GM23338 (cell line): ENCODE data around the gene PDE10A. TPM values are rescaled to one million over a fixed set of nuclear protein-coding genes. Genes with fewer than 3 reads are reported as not detected.

Experiments
- ATAC-seq: fragments of 200-7000 bp; cut with Tn5 transposase; 3 replicates; pipeline ENCODE4 v1.9.1; 2020
- DNase-seq: peaks from one replicate; pipeline ENCODE4 v3.0.0-alpha.2; 2015; ENCODE audit warnings: low spot score
- H2AFZ ChIP-seq: fragments of 200-600 bp; sonication (generic); 2 replicates; pipeline ENCODE4 v1.8.0; 2016; ENCODE audit warnings: antibody characterized with exemption, mild to moderate bottlenecking, moderate library complexity
- H3F3A ChIP-seq: fragments of 200-600 bp; sonication (generic); replicated peaks from 2 replicates; pipeline ENCODE4 v1.8.0; 2017; ENCODE audit warnings: antibody characterized with exemption, mixed run types, low read depth
- H3K27ac ChIP-seq: fragments of 200-600 bp; sonication (generic); 2 replicates; pipeline ENCODE4 v1.6.1; 2016; ENCODE audit warnings: low read depth
- H3K27me3 ChIP-seq: fragments of 200-600 bp; sonication (generic); 2 replicates; pipeline ENCODE4 v1.8.0; 2016; ENCODE audit warnings: mild to moderate bottlenecking, mixed run types, moderate library complexity; ENCODE audit not compliant: insufficient read depth
- H3K36me3 ChIP-seq: fragments of 200-600 bp; sonication (generic); 2 replicates; pipeline ENCODE4 v1.8.0; 2016; ENCODE audit warnings: mild to moderate bottlenecking; ENCODE audit not compliant: insufficient read depth
- H3K4me1 ChIP-seq: fragments of 200-600 bp; sonication (generic); 2 replicates; pipeline ENCODE4 v1.8.0; 2016; ENCODE audit warnings: mild to moderate bottlenecking, moderate library complexity; ENCODE audit not compliant: insufficient read depth
- H3K4me2 ChIP-seq: fragments of 200-600 bp; sonication (generic); 2 replicates; pipeline ENCODE4 v1.7.1; 2017; ENCODE audit warnings: mixed run types
- H3K4me3 ChIP-seq: fragments of 200-600 bp; sonication (generic); 2 replicates; pipeline ENCODE4 v1.6.1; 2016; ENCODE audit warnings: mixed run types
- H3K79me2 ChIP-seq: fragments of 200-600 bp; sonication (generic); replicated peaks from 2 replicates; pipeline ENCODE4 v1.8.0; 2017; ENCODE audit warnings: mild to moderate bottlenecking; ENCODE audit not compliant: insufficient read depth
- H3K9me2 ChIP-seq: fragments of 200-600 bp; sonication (generic); 2 replicates; pipeline ENCODE4 v1.8.0; 2017; ENCODE audit not compliant: insufficient read depth
- H4K20me1 ChIP-seq: fragments of 200-600 bp; sonication (generic); replicated peaks from 2 replicates; pipeline ENCODE4 v1.8.0; 2017; ENCODE audit warnings: mild to moderate bottlenecking; ENCODE audit not compliant: insufficient read depth
- H3K27ac Mint-ChIP-seq: 2 replicates; pipeline ENCODE4 v1.8.0; 2020; ENCODE audit warnings: inconsistent platforms, mild to moderate bottlenecking, moderate library complexity, mixed read lengths
- H3K27me3 Mint-ChIP-seq: 3 replicates; pipeline ENCODE4 v1.8.0; 2022; ENCODE audit warnings: low read depth, mild to moderate bottlenecking, moderate library complexity, mixed read lengths, inconsistent platforms; ENCODE audit not compliant: insufficient read depth, poor library complexity
- H3K36me3 Mint-ChIP-seq: 3 replicates; pipeline ENCODE4 v1.8.0; 2021; ENCODE audit warnings: low read depth, mild to moderate bottlenecking, inconsistent platforms, moderate library complexity, mixed read lengths
- H3K4me1 Mint-ChIP-seq: 3 replicates; pipeline ENCODE4 v1.8.0; 2020; ENCODE audit warnings: mild to moderate bottlenecking, inconsistent platforms, mixed read lengths
- H3K4me3 Mint-ChIP-seq: 3 replicates; pipeline ENCODE4 v1.8.0; 2021; ENCODE audit warnings: moderate library complexity, mild to moderate bottlenecking, inconsistent platforms, mixed read lengths
- H3K9me3 Mint-ChIP-seq: 3 replicates; pipeline ENCODE4 v1.8.0; 2020; ENCODE audit warnings: moderate library complexity, mild to moderate bottlenecking, inconsistent platforms, mixed read lengths
- CREB1 ChIP-seq: fragments of 250-450 bp; sonication (Bioruptor Pico); IDR thresholded peaks from 2 replicates; pipeline ENCODE4 v1.5.0; 2020; ENCODE audit warnings: low read depth, mild to moderate bottlenecking, moderate library complexity
- EZH2phosphoT487 ChIP-seq: fragments of 200-600 bp; sonication (generic); IDR thresholded peaks from one replicate; pipeline ENCODE4 v1.8.1; 2018; ENCODE audit warnings: antibody characterized with exemption; ENCODE audit not compliant: unreplicated experiment
- POLR2AphosphoS5 ChIP-seq: IDR thresholded peaks from 2 replicates; pipeline ENCODE4 v1.6.1; 2016; ENCODE audit warnings: antibody characterized with exemption, low read depth
- STAT1 ChIP-seq: IDR thresholded peaks from one replicate; pipeline ENCODE4 v1.6.1; 2016; ENCODE audit warnings: antibody characterized with exemption; ENCODE audit not compliant: unreplicated experiment
- ZNF114 ChIP-seq: fragments of 250-450 bp; sonication (Bioruptor Pico); IDR thresholded peaks from 2 replicates; pipeline ENCODE4 v1.5.0; 2020; ENCODE audit warnings: mild to moderate bottlenecking, moderate library complexity
- ZNF331 ChIP-seq: fragments of 250-450 bp; sonication (Bioruptor Pico); IDR thresholded peaks from 2 replicates; pipeline ENCODE4 v1.5.0; 2020; ENCODE audit warnings: low read depth, mild to moderate bottlenecking, moderate library complexity
- polyA plus RNA-seq: library from polyadenylated mRNA; unstranded; fragments of >200 nt; fragmentation: Nextera tagmentation; extraction: Ambion mirVana; gene quantifications from 2 replicates; pipeline ENCODE4 v1.2.1, GENCODE V29; 2016
- total RNA-seq: library from RNA; depleted of rRNA; stranded (reverse); fragments of >200 nt; shearing (Covaris generic); gene quantifications from 2 replicates; pipeline ENCODE4 v1.2.3, GENCODE V29; 2014
- TF ChIP-seq, protein P1 (sequence below): IDR thresholded peaks from 2 replicates; pipeline ENCODE4 v1.6.1; 2016; ENCODE audit warnings: antibody characterized with exemption
- TF ChIP-seq, protein P2 (sequence below): fragments of 250-450 bp; sonication (Bioruptor Pico); IDR thresholded peaks from 2 replicates; pipeline ENCODE4 v1.5.0; 2020; ENCODE audit warnings: mild to moderate bottlenecking, moderate library complexity

PDE10A gene
- total and polyA plus RNA-seq, 2 experiments from 2014 or later = 0.50 to 3.9 TPM

DNA sequence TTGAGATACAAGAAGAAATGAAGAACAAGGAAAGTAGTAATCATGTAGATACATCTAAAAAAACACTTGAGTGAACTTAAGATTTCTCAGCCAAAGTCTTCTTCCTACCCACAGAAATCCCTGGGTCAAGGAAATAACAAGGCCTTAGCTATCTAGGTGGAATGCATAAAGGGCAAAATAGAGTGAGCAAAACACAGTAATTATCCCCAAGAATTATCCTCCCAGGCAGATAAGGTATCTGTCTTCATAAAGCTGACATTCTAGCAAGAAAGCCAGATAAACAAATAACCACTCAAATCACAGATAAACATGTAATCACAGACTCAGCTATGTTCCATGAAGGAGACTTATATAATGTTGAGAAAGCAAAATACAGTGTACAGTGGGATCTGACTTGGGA, 216.7 kb downstream of the PDE10A start:
- H3K27ac ChIP-seq = no peak overlapping the region
- no peak overlapping the region for H3K4me3 ChIP-seq
- H3K27me3 ChIP-seq = no peaks in the 10 kb centered on the region
- peaks cover 19% of the 10 kb centered on the region for H3K36me3 Mint-ChIP-seq
- TF ChIP-seq ZNF114 = no peak
- TF ChIP-seq POLR2AphosphoS5 = no peak
- no peak for TF ChIP-seq CREB1 (CRISPR knock-in tag)
- TF ChIP-seq EZH2phosphoT487 = no peak
- no peak for TF ChIP-seq STAT1
- TF ChIP-seq, protein P1, sequence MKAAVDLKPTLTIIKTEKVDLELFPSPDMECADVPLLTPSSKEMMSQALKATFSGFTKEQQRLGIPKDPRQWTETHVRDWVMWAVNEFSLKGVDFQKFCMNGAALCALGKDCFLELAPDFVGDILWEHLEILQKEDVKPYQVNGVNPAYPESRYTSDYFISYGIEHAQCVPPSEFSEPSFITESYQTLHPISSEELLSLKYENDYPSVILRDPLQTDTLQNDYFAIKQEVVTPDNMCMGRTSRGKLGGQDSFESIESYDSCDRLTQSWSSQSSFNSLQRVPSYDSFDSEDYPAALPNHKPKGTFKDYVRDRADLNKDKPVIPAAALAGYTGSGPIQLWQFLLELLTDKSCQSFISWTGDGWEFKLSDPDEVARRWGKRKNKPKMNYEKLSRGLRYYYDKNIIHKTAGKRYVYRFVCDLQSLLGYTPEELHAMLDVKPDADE = no peak
- TF ChIP-seq, protein P2, sequence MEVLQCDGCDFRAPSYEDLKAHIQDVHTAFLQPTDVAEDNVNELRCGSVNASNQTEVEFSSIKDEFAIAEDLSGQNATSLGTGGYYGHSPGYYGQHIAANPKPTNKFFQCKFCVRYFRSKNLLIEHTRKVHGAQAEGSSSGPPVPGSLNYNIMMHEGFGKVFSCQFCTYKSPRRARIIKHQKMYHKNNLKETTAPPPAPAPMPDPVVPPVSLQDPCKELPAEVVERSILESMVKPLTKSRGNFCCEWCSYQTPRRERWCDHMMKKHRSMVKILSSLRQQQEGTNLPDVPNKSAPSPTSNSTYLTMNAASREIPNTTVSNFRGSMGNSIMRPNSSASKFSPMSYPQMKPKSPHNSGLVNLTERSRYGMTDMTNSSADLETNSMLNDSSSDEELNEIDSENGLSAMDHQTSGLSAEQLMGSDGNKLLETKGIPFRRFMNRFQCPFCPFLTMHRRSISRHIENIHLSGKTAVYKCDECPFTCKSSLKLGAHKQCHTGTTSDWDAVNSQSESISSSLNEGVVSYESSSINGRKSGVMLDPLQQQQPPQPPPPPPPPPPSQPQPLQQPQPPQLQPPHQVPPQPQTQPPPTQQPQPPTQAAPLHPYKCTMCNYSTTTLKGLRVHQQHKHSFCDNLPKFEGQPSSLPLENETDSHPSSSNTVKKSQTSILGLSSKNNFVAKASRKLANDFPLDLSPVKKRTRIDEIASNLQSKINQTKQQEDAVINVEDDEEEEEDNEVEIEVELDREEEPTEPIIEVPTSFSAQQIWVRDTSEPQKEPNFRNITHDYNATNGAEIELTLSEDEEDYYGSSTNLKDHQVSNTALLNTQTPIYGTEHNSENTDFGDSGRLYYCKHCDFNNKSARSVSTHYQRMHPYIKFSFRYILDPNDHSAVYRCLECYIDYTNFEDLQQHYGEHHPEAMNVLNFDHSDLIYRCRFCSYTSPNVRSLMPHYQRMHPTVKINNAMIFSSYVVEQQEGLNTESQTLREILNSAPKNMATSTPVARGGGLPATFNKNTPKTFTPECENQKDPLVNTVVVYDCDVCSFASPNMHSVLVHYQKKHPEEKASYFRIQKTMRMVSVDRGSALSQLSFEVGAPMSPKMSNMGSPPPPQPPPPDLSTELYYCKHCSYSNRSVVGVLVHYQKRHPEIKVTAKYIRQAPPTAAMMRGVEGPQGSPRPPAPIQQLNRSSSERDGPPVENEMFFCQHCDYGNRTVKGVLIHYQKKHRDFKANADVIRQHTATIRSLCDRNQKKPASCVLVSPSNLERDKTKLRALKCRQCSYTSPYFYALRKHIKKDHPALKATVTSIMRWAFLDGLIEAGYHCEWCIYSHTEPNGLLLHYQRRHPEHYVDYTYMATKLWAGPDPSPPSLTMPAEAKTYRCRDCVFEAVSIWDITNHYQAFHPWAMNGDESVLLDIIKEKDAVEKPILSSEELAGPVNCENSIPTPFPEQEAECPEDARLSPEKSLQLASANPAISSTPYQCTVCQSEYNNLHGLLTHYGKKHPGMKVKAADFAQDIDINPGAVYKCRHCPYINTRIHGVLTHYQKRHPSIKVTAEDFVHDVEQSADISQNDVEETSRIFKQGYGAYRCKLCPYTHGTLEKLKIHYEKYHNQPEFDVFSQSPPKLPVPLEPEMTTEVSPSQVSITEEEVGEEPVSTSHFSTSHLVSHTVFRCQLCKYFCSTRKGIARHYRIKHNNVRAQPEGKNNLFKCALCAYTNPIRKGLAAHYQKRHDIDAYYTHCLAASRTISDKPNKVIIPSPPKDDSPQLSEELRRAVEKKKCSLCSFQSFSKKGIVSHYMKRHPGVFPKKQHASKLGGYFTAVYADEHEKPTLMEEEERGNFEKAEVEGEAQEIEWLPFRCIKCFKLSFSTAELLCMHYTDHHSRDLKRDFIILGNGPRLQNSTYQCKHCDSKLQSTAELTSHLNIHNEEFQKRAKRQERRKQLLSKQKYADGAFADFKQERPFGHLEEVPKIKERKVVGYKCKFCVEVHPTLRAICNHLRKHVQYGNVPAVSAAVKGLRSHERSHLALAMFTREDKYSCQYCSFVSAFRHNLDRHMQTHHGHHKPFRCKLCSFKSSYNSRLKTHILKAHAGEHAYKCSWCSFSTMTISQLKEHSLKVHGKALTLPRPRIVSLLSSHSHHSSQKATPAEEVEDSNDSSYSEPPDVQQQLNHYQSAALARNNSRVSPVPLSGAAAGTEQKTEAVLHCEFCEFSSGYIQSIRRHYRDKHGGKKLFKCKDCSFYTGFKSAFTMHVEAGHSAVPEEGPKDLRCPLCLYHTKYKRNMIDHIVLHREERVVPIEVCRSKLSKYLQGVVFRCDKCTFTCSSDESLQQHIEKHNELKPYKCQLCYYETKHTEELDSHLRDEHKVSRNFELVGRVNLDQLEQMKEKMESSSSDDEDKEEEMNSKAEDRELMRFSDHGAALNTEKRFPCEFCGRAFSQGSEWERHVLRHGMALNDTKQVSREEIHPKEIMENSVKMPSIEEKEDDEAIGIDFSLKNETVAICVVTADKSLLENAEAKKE (CRISPR knock-in tag) = no peak
- TF ChIP-seq ZNF331 (CRISPR knock-in tag) = no peak
- peaks cover 2% of the 10 kb centered on the region for H3K27me3 Mint-ChIP-seq
- no peak overlapping the region for H3K4me2 ChIP-seq
- H3K27ac Mint-ChIP-seq = no peak overlapping the region
- H3F3A ChIP-seq = no peaks in the 10 kb centered on the region
- ATAC-seq (no peak), DNase-seq (no peak)
- no peaks in the 10 kb centered on the region; the same call in 1 of the 2 replicates for H3K9me2 ChIP-seq
- peaks cover 20% of the 10 kb centered on the region for H3K9me3 Mint-ChIP-seq
- H4K20me1 ChIP-seq = no peaks in the 10 kb centered on the region
- H3K4me1 Mint-ChIP-seq = peaks cover 10% of the 10 kb centered on the region
- no peak overlapping the region for H3K4me3 Mint-ChIP-seq
- no peaks in the 10 kb centered on the region for H3K36me3 ChIP-seq
- H3K4me1 ChIP-seq = no peaks in the 10 kb centered on the region
- no peaks in the 10 kb centered on the region for H3K79me2 ChIP-seq
- H2AFZ ChIP-seq = no peak overlapping the region
